LNCAP (cell line): ENCODE results near the gene FBXO11.

Source experiments
- TF ChIP-seq, protein P1 (sequence below): fragments of 450-650 bp; IDR thresholded peaks from 2 replicates; pipeline ENCODE4 v1.5.1; 2017; ENCODE audit warnings: mild to moderate bottlenecking

FBXO11 gene

DNA sequence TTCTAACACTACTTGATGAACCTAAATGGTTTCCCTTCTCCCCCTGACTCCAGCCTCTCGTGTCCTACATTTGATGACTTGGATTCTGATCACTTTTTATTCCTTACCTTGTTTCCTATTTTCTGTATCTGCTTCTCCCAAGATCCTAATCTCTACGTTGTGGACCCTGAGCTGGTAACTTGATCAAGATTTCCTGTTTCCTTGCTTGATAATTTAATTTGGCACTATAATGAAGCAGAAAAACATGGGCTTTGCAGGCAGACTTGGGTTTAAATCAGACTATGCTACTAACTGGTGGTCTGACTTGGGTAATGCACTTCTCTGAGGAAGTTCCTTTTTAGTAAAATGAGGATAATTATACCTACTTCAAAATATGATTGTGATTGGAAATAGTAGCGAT is 11.7 kb upstream of the FBXO11 start:
- TF ChIP-seq, protein P1, sequence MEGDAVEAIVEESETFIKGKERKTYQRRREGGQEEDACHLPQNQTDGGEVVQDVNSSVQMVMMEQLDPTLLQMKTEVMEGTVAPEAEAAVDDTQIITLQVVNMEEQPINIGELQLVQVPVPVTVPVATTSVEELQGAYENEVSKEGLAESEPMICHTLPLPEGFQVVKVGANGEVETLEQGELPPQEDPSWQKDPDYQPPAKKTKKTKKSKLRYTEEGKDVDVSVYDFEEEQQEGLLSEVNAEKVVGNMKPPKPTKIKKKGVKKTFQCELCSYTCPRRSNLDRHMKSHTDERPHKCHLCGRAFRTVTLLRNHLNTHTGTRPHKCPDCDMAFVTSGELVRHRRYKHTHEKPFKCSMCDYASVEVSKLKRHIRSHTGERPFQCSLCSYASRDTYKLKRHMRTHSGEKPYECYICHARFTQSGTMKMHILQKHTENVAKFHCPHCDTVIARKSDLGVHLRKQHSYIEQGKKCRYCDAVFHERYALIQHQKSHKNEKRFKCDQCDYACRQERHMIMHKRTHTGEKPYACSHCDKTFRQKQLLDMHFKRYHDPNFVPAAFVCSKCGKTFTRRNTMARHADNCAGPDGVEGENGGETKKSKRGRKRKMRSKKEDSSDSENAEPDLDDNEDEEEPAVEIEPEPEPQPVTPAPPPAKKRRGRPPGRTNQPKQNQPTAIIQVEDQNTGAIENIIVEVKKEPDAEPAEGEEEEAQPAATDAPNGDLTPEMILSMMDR: no peak

- TF ChIP-seq, protein P1: no peak
Observed at GRCh38 chr2:47917276-47917961, 11.1 kb upstream of the FBXO11 start.

DNA sequence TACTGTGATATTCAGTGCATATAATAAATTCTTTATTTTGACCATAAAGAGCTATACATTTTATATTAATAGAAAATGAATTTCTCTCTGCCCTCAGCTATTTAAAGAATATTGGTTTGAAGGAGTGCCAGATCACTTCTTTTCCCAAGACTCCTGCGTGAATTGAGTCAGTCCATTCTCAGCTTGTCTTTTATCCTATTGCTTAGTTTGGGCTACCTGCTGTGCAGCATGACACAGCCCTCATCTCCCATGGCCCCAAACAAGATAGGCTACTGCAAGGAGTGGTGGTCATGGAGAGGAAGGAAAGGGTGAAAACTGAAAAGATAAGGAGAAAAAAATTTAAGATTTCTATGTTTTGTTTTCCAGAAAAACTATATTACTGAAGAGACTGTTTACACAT is 10.1 kb upstream of the FBXO11 start:
- TF ChIP-seq, protein P1: no peak

- TF ChIP-seq, protein P1: no peak
Observed at GRCh38 chr2:47908682-47909081, 2.4 kb upstream of the FBXO11 start.

GRCh38 chr2:47907039-47907781 is 912 bp upstream of the FBXO11 start:
- TF ChIP-seq, protein P1: no peak

GRCh38 chr2:47905386-47906156 is 727 bp downstream of the FBXO11 start:
- TF ChIP-seq, protein P1: no peak

DNA sequence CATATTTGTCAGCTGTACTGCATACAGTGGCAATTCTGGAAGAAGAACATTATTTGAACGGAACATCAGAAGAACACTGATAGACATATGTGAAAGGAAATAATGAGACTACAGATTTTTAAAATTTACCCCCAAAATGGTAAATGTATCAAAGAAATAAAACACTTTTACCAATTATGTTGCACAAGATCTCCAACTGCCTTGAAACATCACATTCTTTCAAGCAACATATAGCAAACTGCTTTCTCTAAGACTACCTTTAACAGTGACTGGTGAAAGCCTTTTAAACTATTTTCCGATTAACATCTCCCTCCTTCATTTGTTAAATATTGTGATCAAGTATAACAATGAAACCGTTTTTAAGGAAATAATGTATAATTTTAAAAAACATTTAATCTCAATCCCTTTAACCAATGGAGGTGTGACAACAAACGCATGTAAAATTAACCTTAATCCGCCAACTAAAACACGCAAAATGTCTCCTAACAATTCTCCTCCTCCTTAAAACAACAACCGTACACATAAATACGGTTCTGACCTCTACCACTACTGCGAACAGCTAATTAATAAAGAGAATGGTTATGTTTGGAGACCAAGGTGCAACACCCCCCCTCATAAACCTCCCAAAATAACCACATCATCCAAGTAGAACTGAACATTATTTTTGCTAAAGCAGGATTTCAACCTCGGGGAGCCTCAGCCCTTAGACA is 2.4 kb downstream of the FBXO11 start:
- TF ChIP-seq, protein P1: no peak
